ENCODE results near the gene RGS10. TPM values are rescaled to one million over a fixed set of nuclear protein-coding genes. Genes with fewer than 3 reads are reported as not detected.

The RGS10 gene
- polyA plus RNA-seq, 3 donors = 57.1 to 87.2 (median 75.8) TPM

- intact Hi-C loops (cut with micrococcal nuclease) = no loop called here
- DNase-seq = no peak
- Histone ChIP-seq H2AFZ (ENCODE audit: insufficient read depth, low read depth, low read length, poor library complexity, severe bottlenecking) (no peak overlapping the region), H3K9ac (ENCODE audit: insufficient read depth, low read length, poor library complexity, severe bottlenecking) (no peak overlapping the region), H3K4me3 (replicated peaks in 1 of 3; ENCODE audit: low read depth in 2 of 3, low read length in 3 of 3) (no peak overlapping the region), H3K4me1 (ENCODE audit: control insufficient read depth in 1 of 2, insufficient read depth in 2 of 2, low read length in 2 of 2) (no peaks in the 10 kb centered on the region), H3K36me3 (replicated peaks in 1 of 2; ENCODE audit: control insufficient read depth in 1 of 2, insufficient read depth in 2 of 2, low read length in 2 of 2) (peaks cover 15 to 28% of the 10 kb centered on the region in 2 donors), H3K79me2 (ENCODE audit: insufficient read depth, low read length) (no peaks in the 10 kb centered on the region), H3K27ac (ENCODE audit: low read depth in 1 of 2, low read length in 2 of 2) (no peak overlapping the region), H3K9me3 (replicated peaks in 1 of 2; ENCODE audit: control insufficient read depth in 1 of 2, insufficient read depth in 1 of 2, low read length in 2 of 2) (no peaks in the 10 kb centered on the region), H3K27me3 (ENCODE audit: control insufficient read depth in 2 of 2, insufficient read depth in 2 of 2, low read length in 2 of 2) (no peaks in the 10 kb centered on the region), H3K4me2 (replicated peaks; ENCODE audit: extremely low read depth, low read length, poor library complexity, severe bottlenecking) (no peak overlapping the region), H4K20me1 (ENCODE audit: insufficient read depth, low read length) (no peaks in the 10 kb centered on the region)
- H3K27ac Mint-ChIP-seq = no peak overlapping the region
- TF ChIP-seq CTCF (IDR thresholded peaks at IDR 0.05) = no peak
- H3K36me3 Mint-ChIP-seq = peaks cover 20 to 29% of the 10 kb centered on the region in 2 donors
- no peak overlapping the region for H3K4me3 Mint-ChIP-seq
- H3K9me3 Mint-ChIP-seq = no peaks in the 10 kb centered on the region
- peaks cover 11% of the 10 kb centered on the region for H3K4me1 Mint-ChIP-seq
- WGBS (ENCODE audit: insufficient coverage) = 100% methylated on average over 1 of the region's 9 CpGs
- H3K27me3 Mint-ChIP-seq (ENCODE audit: low read depth in 3 of 3) = peaks cover 0 to 4% (median 3%) of the 10 kb centered on the region in 3 donors
These were observed 45.3 kb downstream of the RGS10 start for GRCh38 chr10:119497243-119497642.

- Mint-ChIP-seq H3K9me3 (no peaks in the 10 kb centered on the region), H3K36me3 (peaks cover 20 to 29% of the 10 kb centered on the region in 2 donors), H3K4me1 (peaks cover 11% of the 10 kb centered on the region), H3K4me3 (no peak overlapping the region), H3K27me3 (ENCODE audit: low read depth in 3 of 3) (peaks cover 0 to 8% (median 3%) of the 10 kb centered on the region in 3 donors), H3K27ac (no peak overlapping the region)
- H3K27ac ChIP-seq (ENCODE audit: low read depth in 1 of 2, low read length in 2 of 2) = no peak overlapping the region
- no peaks in the 10 kb centered on the region for H3K4me1 ChIP-seq (ENCODE audit: control insufficient read depth in 1 of 2, insufficient read depth in 2 of 2, low read length in 2 of 2)
- no peaks in the 10 kb centered on the region for H4K20me1 ChIP-seq (ENCODE audit: insufficient read depth, low read length)
- H3K4me3 ChIP-seq (replicated peaks in 1 of 3; ENCODE audit: low read depth in 2 of 3, low read length in 3 of 3) = no peak overlapping the region
- no peaks in the 10 kb centered on the region for H3K27me3 ChIP-seq (ENCODE audit: control insufficient read depth in 2 of 2, insufficient read depth in 2 of 2, low read length in 2 of 2)
- peaks cover 15 to 28% of the 10 kb centered on the region in 2 donors for H3K36me3 ChIP-seq (replicated peaks in 1 of 2; ENCODE audit: control insufficient read depth in 1 of 2, insufficient read depth in 2 of 2, low read length in 2 of 2)
- no peak for TF ChIP-seq CTCF (IDR thresholded peaks at IDR 0.05)
- no peak overlapping the region for H3K9ac ChIP-seq (ENCODE audit: insufficient read depth, low read length, poor library complexity, severe bottlenecking)
- DNase-seq = no peak
- 79% methylated on average over 7 of the region's 7 CpGs for WGBS (ENCODE audit: insufficient coverage)
- H3K9me3 ChIP-seq (replicated peaks in 1 of 2; ENCODE audit: control insufficient read depth in 1 of 2, insufficient read depth in 1 of 2, low read length in 2 of 2) = no peaks in the 10 kb centered on the region
- no peaks in the 10 kb centered on the region for H3K79me2 ChIP-seq (ENCODE audit: insufficient read depth, low read length)
- H2AFZ ChIP-seq (ENCODE audit: insufficient read depth, low read depth, low read length, poor library complexity, severe bottlenecking) = no peak overlapping the region
- H3K4me2 ChIP-seq (replicated peaks; ENCODE audit: extremely low read depth, low read length, poor library complexity, severe bottlenecking) = no peak overlapping the region
- intact Hi-C loops (cut with micrococcal nuclease) = no loop called here
These were observed 46.2 kb downstream of the RGS10 start for GRCh38 chr10:119496273-119496672.
